K562 (cell line): ENCODE results near the gene SLC4A2. TPM values are rescaled to one million over a fixed set of nuclear protein-coding genes. Genes with fewer than 3 reads are reported as not detected.

Source experiments
- ATAC-seq: fragments of 200-7000 bp; cut with Tn5 transposase; 3 replicates; pipeline ENCODE4 v1.9.1; 2020; ENCODE audit warnings: moderate library complexity
- BruUV-seq: library from RNA; stranded (reverse); fragments of 400-500 nt; replicated peaks from 2 replicates; lab custom pipeline; 2021; lab: Mats Ljungman, UMichigan
- CTCF ChIA-PET: fragments of 300-600 bp; formaldehyde crosslinking; extraction: SDS; loops from one replicate; lab custom pipeline; 2021; ENCODE audit warnings: low intra/inter-chr PET ratio; lab: Yijun Ruan, JAX
- POLR2A ChIA-PET: fragments of 300-600, 350-650 bp; sonication (Branson Sonifier 250); formaldehyde crosslinking; extraction: SDS; loops from one replicate; lab custom pipeline; 2021; ENCODE audit warnings: antibody characterized with exemption, inconsistent platforms; lab: Yijun Ruan, JAX
- DNase-seq, 4 experiments: peaks; one replicate each; pipeline versions ENCODE4 v3.0.0 to v3.0.0-alpha.2; 2011 to 2018; ENCODE audit warnings: low spot score in 3 of 4, mixed read lengths in 3 of 4; ENCODE audit errors: extremely low read depth in 1 of 4
- FAIRE-seq: peaks from 2 replicates; lab custom pipeline; 2011; peaks lifted over from hg19 to GRCh38; lab: Jason Lieb, UNC
- H2AFZ ChIP-seq: 2 replicates; pipeline ENCODE4 v1.6.0; 2011; ENCODE audit warnings: low read depth, low read length, control low read depth, inconsistent platforms
- H3K27ac ChIP-seq: fragments of 200-600 bp; 3 replicates; pipeline ENCODE4 v1.8.0; 2011; ENCODE audit warnings: low read depth, mild to moderate bottlenecking, control low read depth, inconsistent platforms, low read length, moderate library complexity, mixed read lengths; ENCODE audit errors: extremely low read depth
- H3K27me3 ChIP-seq, 2 experiments: fragments of 300-600 bp in 1 of 2; 2 replicates in 1 of 2; 3 replicates in 1 of 2; pipeline versions ENCODE4 v1.6.0 to v1.8.0; 2011; ENCODE audit warnings: inconsistent platforms in 2 of 2, low read length in 2 of 2, mild to moderate bottlenecking in 1 of 2, mixed read lengths in 1 of 2, moderate library complexity in 1 of 2; ENCODE audit not compliant: control insufficient read depth in 2 of 2, insufficient read depth in 2 of 2
- H3K36me3 ChIP-seq: fragments of 300-600 bp; 3 replicates; pipeline ENCODE4 v1.8.0; 2011; ENCODE audit warnings: mild to moderate bottlenecking, low read length, inconsistent platforms; ENCODE audit not compliant: control insufficient read depth, insufficient read depth
- H3K4me1 ChIP-seq, 2 experiments: fragments of 200-600 bp in 1 of 2; replicated peaks in 1 of 2; 2 replicates in 1 of 2; 3 replicates in 1 of 2; pipeline versions ENCODE4 v1.5.1 to v1.8.0; 2011; ENCODE audit warnings: inconsistent platforms in 2 of 2, low read length in 2 of 2, mild to moderate bottlenecking in 1 of 2, mixed read lengths in 1 of 2, moderate library complexity in 1 of 2; ENCODE audit not compliant: control insufficient read depth in 2 of 2, insufficient read depth in 2 of 2
- H3K4me2 ChIP-seq: 2 replicates; pipeline ENCODE4 v1.6.1; 2011; ENCODE audit warnings: low read length, control low read depth, inconsistent platforms, mixed read lengths; ENCODE audit not compliant: insufficient read depth
- H3K4me3 ChIP-seq: fragments of 200-600 bp; sonication (generic), shearing (Covaris generic); 2 replicates; pipeline ENCODE4 v1.5.1; 2016; ENCODE audit warnings: control low read depth, inconsistent platforms
- H3K79me2 ChIP-seq: fragments of 200-600 bp; 3 replicates; pipeline ENCODE4 v1.8.0; 2011; ENCODE audit warnings: low read length, inconsistent platforms; ENCODE audit not compliant: control insufficient read depth, insufficient read depth
- H3K9ac ChIP-seq, 2 experiments: 2 replicates each; pipeline versions ENCODE4 v1.6.0 to v1.6.1; 2011; ENCODE audit warnings: low read depth in 2 of 2, low read length in 2 of 2, control low read depth in 1 of 2, inconsistent platforms in 1 of 2, mild to moderate bottlenecking in 1 of 2, mixed read lengths in 1 of 2; ENCODE audit not compliant: insufficient read depth in 1 of 2
- H3K9me1 ChIP-seq: one replicate; pipeline ENCODE4 v1.6.0; 2011; ENCODE audit warnings: inconsistent platforms, mild to moderate bottlenecking, low read length, moderate library complexity; ENCODE audit not compliant: control insufficient read depth, insufficient read depth
- H3K9me3 ChIP-seq: replicated peaks from 2 replicates; pipeline ENCODE4 v1.5.1; 2011; ENCODE audit warnings: low read depth, low read length, inconsistent platforms; ENCODE audit not compliant: control insufficient read depth, insufficient read depth
- H4K20me1 ChIP-seq: replicated peaks from 2 replicates; pipeline ENCODE4 v1.6.1; 2011; ENCODE audit warnings: low read length, inconsistent platforms, mixed read lengths; ENCODE audit not compliant: control insufficient read depth, insufficient read depth
- CHD1 ChIP-seq: fragments of 200-600 bp; sonication (generic); IDR thresholded peaks from one replicate; pipeline ENCODE4 v1.6.1; 2012; ENCODE audit warnings: mild to moderate bottlenecking, moderate library complexity, low read length, inconsistent platforms
- CREM ChIP-seq: IDR thresholded peaks from 2 replicates; pipeline ENCODE4 v1.6.1; 2014; ENCODE audit warnings: antibody characterized with exemption, low read depth
- CSDE1 ChIP-seq, 2 experiments: fragments of 450-650 bp; IDR thresholded peaks; 2 replicates each; pipeline ENCODE4 v1.6.1; 2016; ENCODE audit warnings: mild to moderate bottlenecking in 1 of 2
- EP400 ChIP-seq: fragments of 450-650 bp; IDR thresholded peaks from 2 replicates; pipeline ENCODE4 v1.6.1; 2017; ENCODE audit warnings: antibody characterized with exemption, mild to moderate bottlenecking, moderate library complexity
- HLTF ChIP-seq: fragments of 450-650 bp; IDR thresholded peaks from 2 replicates; pipeline ENCODE4 v1.6.1; 2016
- MTA1 ChIP-seq: fragments of 450-650 bp; IDR thresholded peaks from 2 replicates; pipeline ENCODE4 v1.6.1; 2017; ENCODE audit warnings: borderline replicate concordance
- POLR3A ChIP-seq: IDR thresholded peaks from 2 replicates; pipeline ENCODE4 v1.6.1; 2011; ENCODE audit warnings: borderline replicate concordance, mild to moderate bottlenecking, moderate library complexity; ENCODE audit not compliant: insufficient read length, insufficient read depth; ENCODE audit errors: extremely low read depth
- RHOXF2B ChIP-seq: fragments of 250-450 bp; sonication (Bioruptor Pico); conservative IDR thresholded peaks from 2 replicates; pipeline ENCODE4 v1.5.1; 2021
- SIN3A ChIP-seq, 2 experiments: fragments of 150-350 bp in 1 of 2; IDR thresholded peaks; 2 replicates each; pipeline ENCODE4 v1.6.1; 2011 to 2016; ENCODE audit warnings: borderline replicate concordance in 2 of 2, low read depth in 2 of 2, low read length in 2 of 2, mild to moderate bottlenecking in 2 of 2, moderate library complexity in 2 of 2; ENCODE audit not compliant: control insufficient read depth in 1 of 2
- SMARCA5 ChIP-seq: fragments of 450-650 bp; IDR thresholded peaks from 2 replicates; pipeline ENCODE4 v1.6.1; 2016
- SMARCB1 ChIP-seq: IDR thresholded peaks from 2 replicates; pipeline ENCODE4 v1.6.1; 2011; ENCODE audit warnings: improper control_type of control experiment, low read depth; ENCODE audit not compliant: insufficient read length
- ZKSCAN3 ChIP-seq: fragments of 250-450 bp; sonication (Bioruptor Pico); IDR thresholded peaks from 2 replicates; pipeline ENCODE4 v1.4.0; 2020
- ZNF121 ChIP-seq: sonication (generic); formaldehyde crosslinking; conservative IDR thresholded peaks from 2 replicates; pipeline ENCODE4 v1.8.0; 2022; ENCODE audit warnings: missing genetic modification reagents
- ZNF436 ChIP-seq: fragments of 250-450, 450-650 bp; sonication (Bioruptor Pico); formaldehyde crosslinking; IDR thresholded peaks from 2 replicates; pipeline ENCODE4 v1.7.0; 2020; ENCODE audit warnings: mild to moderate bottlenecking
- WGBS: fragments of 100-300 bp; shearing (Covaris generic); methylation state at CpG from one replicate; pipeline ENCODE4 v1.1.6; 2016; ENCODE audit warnings: low coverage, mixed read lengths; ENCODE audit not compliant: insufficient coverage; ENCODE audit errors: missing lambda C conversion rate; 5-methylcytosine and 5-hydroxymethylcytosine counted together
- in situ Hi-C: fragments of 300-500 bp; cut with MboI; formaldehyde crosslinking; loops from 4 replicates; pipeline ENCODE4 v1.15.0; 2018; ENCODE audit warnings: inconsistent platforms, mixed read lengths
- intact Hi-C: fragments of 100-400 bp; cut with micrococcal nuclease; formaldehyde crosslinking; loops from 2 replicates; pipeline ENCODE4 v1.14.2; 2022
- polyA plus RNA-seq, 8 experiments: library from polyadenylated mRNA; depleted of rRNA in 4 of 8; stranded (reverse) in 5 of 8; unstranded in 3 of 8; fragments of >200 nt; fragmentation: Nextera tagmentation in 2 of 8; fragmentation: Illumina TruSeq in 1 of 8; extraction: Ambion mirVana in 2 of 8; extraction: Trizol in 1 of 8; gene quantifications; 2 replicates each; pipeline versions ENCODE4 v1.2.1 to v1.2.3, GENCODE V29; 2011 to 2014; ENCODE audit warnings: inconsistent platforms in 1 of 8, missing spikeins in 1 of 8
- total RNA-seq, 7 experiments: library from RNA; depleted of rRNA in 6 of 7; stranded (reverse); fragments of >200 nt in 6 of 7; fragmentation: Illumina TruSeq in 2 of 7; extraction: Trizol in 2 of 7; gene quantifications; 2 replicates each; pipeline versions ENCODE4 v1.2.1 to v1.2.3, GENCODE V29; 2011 to 2021; ENCODE audit warnings: low replicate concordance in 1 of 7
- TF ChIP-seq, protein P1 (sequence below): fragments of 450-650 bp; IDR thresholded peaks from 2 replicates; pipeline ENCODE4 v1.7.0; 2016; ENCODE audit warnings: borderline replicate concordance
- TF ChIP-seq, protein P2 (sequence below): fragments of 450-650 bp; IDR thresholded peaks from 2 replicates; pipeline ENCODE4 v1.6.1; 2016; ENCODE audit warnings: antibody characterized with exemption
- TF ChIP-seq, protein P3 (sequence below): fragments of 450-650 bp; formaldehyde crosslinking; conservative IDR thresholded peaks from 2 replicates; pipeline ENCODE4 v1.4.0; 2022; ENCODE audit warnings: mild to moderate bottlenecking, missing genetic modification characterization
- TF ChIP-seq, protein P4 (sequence below): fragments of 250-450 bp; sonication (Bioruptor Pico); IDR thresholded peaks from 2 replicates; pipeline ENCODE4 v1.8.0; 2021; ENCODE audit warnings: borderline replicate concordance, mild to moderate bottlenecking, moderate library complexity; ENCODE audit not compliant: poor library complexity, severe bottlenecking

Gene SLC4A2
- total and polyA plus RNA-seq, 9 of the 15 experiments (the other 6 are each of a cell fraction or from before 2014, with no cell fraction given), result 11.4 to 375 (median 130) TPM

DNA sequence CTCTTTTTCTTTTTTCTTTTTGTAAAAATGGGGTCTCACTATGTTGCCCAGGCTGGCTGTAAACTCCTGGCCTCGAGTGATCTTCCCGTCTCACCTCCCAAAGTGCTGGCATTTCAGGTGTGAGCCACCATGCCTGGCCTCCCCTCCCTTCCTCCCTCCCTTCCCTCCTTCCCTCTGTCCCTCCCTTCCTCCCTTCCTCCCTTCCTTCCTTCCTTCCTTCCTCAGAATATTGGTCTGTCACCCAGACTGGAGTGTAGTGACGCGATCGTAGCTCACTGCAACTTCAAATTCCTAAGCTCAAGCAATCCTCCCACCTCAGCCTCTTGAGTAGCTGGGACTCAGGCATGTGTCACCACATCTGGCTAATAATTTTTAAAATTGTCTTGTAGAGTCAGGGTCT, 35.3 kb downstream of the SLC4A2 start:
- Histone ChIP-seq H3K27ac (no peak overlapping the region), H3K4me1 (peaks cover 2 to 28% of the 10 kb centered on the region in 2 experiments; a peak in 3 of 5 replicates), H3K36me3 (peaks cover 79% of the 10 kb centered on the region; the same call in 2 of the 3 replicates), H3K27me3 (no peaks in the 10 kb centered on the region), H3K4me3 (no peak overlapping the region), H2AFZ (no peak overlapping the region), H3K9me1 (peaks cover 5% of the 10 kb centered on the region), H3K79me2 (peaks cover 95% of the 10 kb centered on the region), H3K9me3 (no peaks in the 10 kb centered on the region), H3K4me2 (no peak overlapping the region), H4K20me1 (peaks cover 42% of the 10 kb centered on the region), H3K9ac (peak overlapping the region in 1 of 2 experiments; percentile 36; a peak in 1 of 4 replicates)
- ChIA-PET CTCF (no interaction called here), POLR2A (interaction anchor here (0.6 to 4.4 kb wide), 9 partner anchors 10 to 101 kb away, joined by 3 to 31 read pairs (median 4); partner anchors contain the start of gene ASIC3)
- in situ Hi-C loops (no loop called here), intact Hi-C loops (loop anchor here (10.0 kb wide), 1 partner anchor 310 kb away; no protein-coding TSS in a partner anchor)
- no TSS peak for BruUV-seq
- 81% methylated on average over 5 of the region's 5 CpGs for WGBS
- DNase-seq (no peak), ATAC-seq (no peak), FAIRE-seq (no peak)
- TF ChIP-seq CSDE1 (IDR thresholded peaks at IDR 0.05) (0 out of 4 replicates have a peak, but pooled peaks of 1 of the 2 experiments have one; percentile 54), RHOXF2B (CRISPR knock-in tag) (no peak), MTA1 (0 out of 2 replicates have a peak, but pooled peaks have one; percentile 18), POLR3A (no peak), ZNF121 (CRISPR knock-in tag) (peak; percentile 92), HLTF (0 out of 2 replicates have a peak, but pooled peaks have one; percentile 40), ZKSCAN3 (CRISPR knock-in tag) (no peak), CREM (no peak), CHD1 (no peak), SIN3A (IDR thresholded peaks at IDR 0.05; ENCODE audit: borderline replicate concordance in 2 of 2, control insufficient read depth in 1 of 2, low read depth in 2 of 2, low read length in 2 of 2) (no peak), SMARCA5 (peak; percentile 73), SMARCB1 (no peak), ZNF436 (CRISPR knock-in tag) (no peak), EP400 (no peak)
- TF ChIP-seq, protein P1, sequence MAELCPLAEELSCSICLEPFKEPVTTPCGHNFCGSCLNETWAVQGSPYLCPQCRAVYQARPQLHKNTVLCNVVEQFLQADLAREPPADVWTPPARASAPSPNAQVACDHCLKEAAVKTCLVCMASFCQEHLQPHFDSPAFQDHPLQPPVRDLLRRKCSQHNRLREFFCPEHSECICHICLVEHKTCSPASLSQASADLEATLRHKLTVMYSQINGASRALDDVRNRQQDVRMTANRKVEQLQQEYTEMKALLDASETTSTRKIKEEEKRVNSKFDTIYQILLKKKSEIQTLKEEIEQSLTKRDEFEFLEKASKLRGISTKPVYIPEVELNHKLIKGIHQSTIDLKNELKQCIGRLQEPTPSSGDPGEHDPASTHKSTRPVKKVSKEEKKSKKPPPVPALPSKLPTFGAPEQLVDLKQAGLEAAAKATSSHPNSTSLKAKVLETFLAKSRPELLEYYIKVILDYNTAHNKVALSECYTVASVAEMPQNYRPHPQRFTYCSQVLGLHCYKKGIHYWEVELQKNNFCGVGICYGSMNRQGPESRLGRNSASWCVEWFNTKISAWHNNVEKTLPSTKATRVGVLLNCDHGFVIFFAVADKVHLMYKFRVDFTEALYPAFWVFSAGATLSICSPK, result 0 out of 2 replicates have a peak, but pooled peaks have one; percentile 17
- TF ChIP-seq, protein P2, sequence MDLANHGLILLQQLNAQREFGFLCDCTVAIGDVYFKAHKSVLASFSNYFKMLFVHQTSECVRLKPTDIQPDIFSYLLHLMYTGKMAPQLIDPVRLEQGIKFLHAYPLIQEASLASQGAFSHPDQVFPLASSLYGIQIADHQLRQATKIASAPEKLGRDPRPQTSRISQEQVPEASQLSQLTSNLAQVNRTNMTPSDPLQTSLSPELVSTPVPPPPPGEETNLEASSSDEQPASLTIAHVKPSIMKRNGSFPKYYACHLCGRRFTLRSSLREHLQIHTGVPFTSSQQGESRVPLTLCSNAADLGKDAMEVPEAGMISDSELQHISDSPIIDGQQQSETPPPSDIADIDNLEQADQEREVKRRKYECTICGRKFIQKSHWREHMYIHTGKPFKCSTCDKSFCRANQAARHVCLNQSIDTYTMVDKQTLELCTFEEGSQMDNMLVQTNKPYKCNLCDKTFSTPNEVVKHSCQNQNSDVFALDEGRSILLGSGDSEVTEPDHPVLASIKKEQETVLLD, result peak; percentile 50; the same call in 1 of the 2 replicates
- TF ChIP-seq, protein P3, sequence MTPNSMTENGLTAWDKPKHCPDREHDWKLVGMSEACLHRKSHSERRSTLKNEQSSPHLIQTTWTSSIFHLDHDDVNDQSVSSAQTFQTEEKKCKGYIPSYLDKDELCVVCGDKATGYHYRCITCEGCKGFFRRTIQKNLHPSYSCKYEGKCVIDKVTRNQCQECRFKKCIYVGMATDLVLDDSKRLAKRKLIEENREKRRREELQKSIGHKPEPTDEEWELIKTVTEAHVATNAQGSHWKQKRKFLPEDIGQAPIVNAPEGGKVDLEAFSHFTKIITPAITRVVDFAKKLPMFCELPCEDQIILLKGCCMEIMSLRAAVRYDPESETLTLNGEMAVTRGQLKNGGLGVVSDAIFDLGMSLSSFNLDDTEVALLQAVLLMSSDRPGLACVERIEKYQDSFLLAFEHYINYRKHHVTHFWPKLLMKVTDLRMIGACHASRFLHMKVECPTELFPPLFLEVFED (CRISPR knock-in tag), result no peak
- TF ChIP-seq, protein P4, sequence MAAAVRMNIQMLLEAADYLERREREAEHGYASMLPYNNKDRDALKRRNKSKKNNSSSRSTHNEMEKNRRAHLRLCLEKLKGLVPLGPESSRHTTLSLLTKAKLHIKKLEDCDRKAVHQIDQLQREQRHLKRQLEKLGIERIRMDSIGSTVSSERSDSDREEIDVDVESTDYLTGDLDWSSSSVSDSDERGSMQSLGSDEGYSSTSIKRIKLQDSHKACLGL (CRISPR knock-in tag), result no peak
